Stimulated activated CD4-positive, alpha-beta T cell treated with anti-CD3 and anti-CD28 coated beads, Interleukin-2, amount 100 ng/mL, for 48 hours (primary cell): ENCODE results near the gene SPG7.
"Not testable (repeated sequence)": the region's sequence is repeated elsewhere in the genome, so short reads cannot be mapped to it uniquely, and the experiment has no call there.

Source experiments
- DNase-seq, 2 donors: peaks; one replicate each; pipeline ENCODE4 v3.0.0-alpha.2; 2020

SPG7 gene

GRCh38 chr16:89582614-89583196 is 74.5 kb downstream of the SPG7 start:
- DNase-seq: no peak

- DNase-seq: no peak
These were observed 75.1 kb downstream of the SPG7 start for GRCh38 chr16:89583197-89583894.

- DNase-seq: no peak
These were observed 75.9 kb downstream of the SPG7 start for GRCh38 chr16:89583895-89584644.

GRCh38 chr16:89584768-89585549 is 76.8 kb downstream of the SPG7 start:
- DNase-seq: no peak

GRCh38 chr16:89586218-89586617 is 78.0 kb downstream of the SPG7 start:
- DNase-seq: no peak

- DNase-seq: no peak
These were observed 78.7 kb downstream of the SPG7 start for GRCh38 chr16:89586853-89587252.

- not testable (repeated sequence) for DNase-seq
These were observed 79.5 kb downstream of the SPG7 start for GRCh38 chr16:89587676-89588075.

- DNase-seq: no peak
These were observed 80.4 kb downstream of the SPG7 start for GRCh38 chr16:89588413-89589109.

GRCh38 chr16:89589241-89589926 is 81.2 kb downstream of the SPG7 start:
- no peak for DNase-seq

- no peak for DNase-seq
These were observed 85.6 kb downstream of the SPG7 start for GRCh38 chr16:89593841-89594240.

- no peak for DNase-seq
These were observed 87.3 kb downstream of the SPG7 start for GRCh38 chr16:89595330-89596060.

GRCh38 chr16:89596061-89596689 is 88.0 kb downstream of the SPG7 start:
- DNase-seq: no peak

- DNase-seq: no peak
These were observed 88.9 kb downstream of the SPG7 start for GRCh38 chr16:89596957-89597649.

- DNase-seq: no peak
These were observed 90.0 kb downstream of the SPG7 start for GRCh38 chr16:89598199-89598598.

- peak in 1 of 2 donors; percentile 34 for DNase-seq
These were observed 91.3 kb downstream of the SPG7 start for GRCh38 chr16:89599451-89599858.

GRCh38 chr16:89599902-89600301 is 91.7 kb downstream of the SPG7 start:
- no peak for DNase-seq

- DNase-seq: no peak
These were observed 92.2 kb downstream of the SPG7 start for GRCh38 chr16:89600427-89600826.

- DNase-seq: no peak
These were observed 92.8 kb downstream of the SPG7 start for GRCh38 chr16:89600956-89601355.

- no peak for DNase-seq
These were observed 93.7 kb downstream of the SPG7 start for GRCh38 chr16:89601906-89602272.

GRCh38 chr16:89602273-89602951 is 94.2 kb downstream of the SPG7 start:
- DNase-seq: peak; percentile 51 to 55
